Choroid plexus epithelial cell (primary cell): ENCODE data around the gene POLD3.

Experiments used
- DNase-seq: peaks from one replicate; pipeline ENCODE4 v3.0.0-alpha.2; 2010; ENCODE audit warnings: low read depth
- H3K4me3 ChIP-seq: 2 replicates; pipeline ENCODE4 v1.5.1; 2011; ENCODE audit warnings: low read depth, mild to moderate bottlenecking, control low read depth, low read length, moderate library complexity
- CTCF ChIP-seq: conservative IDR thresholded peaks from 2 replicates; pipeline ENCODE4 v1.5.1; 2011; ENCODE audit warnings: low read depth, mild to moderate bottlenecking, control low read depth, inconsistent platforms, low read length, moderate library complexity

Gene POLD3

GRCh38 chr11:74592441-74593362 is at the start of gene POLD3:
TSS of gene POLD3 (plus strand) at chr11:74592582. CDS start at chr11:74592659, 77 bp downstream.
- no peak for TF ChIP-seq CTCF
- peak within 1 kb of the TSS; percentile 96 for H3K4me3 ChIP-seq
- DNase-seq, result peak; percentile 91

- DNase-seq, result no peak
- TF ChIP-seq CTCF, result no peak
- H3K4me3 ChIP-seq, result no peak overlapping the region
These were observed 48.4 kb upstream of the POLD3 start for GRCh38 chr11:74543991-74544390.

- no peak for TF ChIP-seq CTCF
- H3K4me3 ChIP-seq, result no peak overlapping the region
- no peak for DNase-seq
These were observed 45.6 kb upstream of the POLD3 start for GRCh38 chr11:74546752-74547151.

GRCh38 chr11:74550991-74551753 is 41.2 kb upstream of the POLD3 start:
- no peak for TF ChIP-seq CTCF
- DNase-seq, result no peak
- no peak overlapping the region for H3K4me3 ChIP-seq

GRCh38 chr11:74551754-74552145 is 40.6 kb upstream of the POLD3 start:
- no peak for TF ChIP-seq CTCF
- no peak for DNase-seq
- H3K4me3 ChIP-seq, result no peak overlapping the region

- H3K4me3 ChIP-seq, result no peak overlapping the region
- DNase-seq, result no peak
- TF ChIP-seq CTCF, result no peak
These were observed 34.9 kb upstream of the POLD3 start for GRCh38 chr11:74557526-74557925.
